Suprapubic skin (tissue), 3 donors: ENCODE data around the gene PLEKHG5.

Experiments
- POLR2AphosphoS5 ChIP-seq, 3 donors: sonication (generic); formaldehyde crosslinking; IDR thresholded peaks; one replicate each; pipeline ENCODE4 v1.6.1; 2017; ENCODE audit warnings: antibody characterized with exemption in 3 of 3
- TF ChIP-seq, protein P1 (sequence below), 2 donors: fragments of 200-600 bp in 1 of 2; fragments of 450-650 bp in 1 of 2; sonication (generic) in 1 of 2; IDR thresholded peaks; one replicate each; pipeline ENCODE4 v1.5.1; 2016 to 2019; ENCODE audit warnings: antibody characterized with exemption in 2 of 2, mild to moderate bottlenecking in 1 of 2, moderate library complexity in 1 of 2

DNA sequence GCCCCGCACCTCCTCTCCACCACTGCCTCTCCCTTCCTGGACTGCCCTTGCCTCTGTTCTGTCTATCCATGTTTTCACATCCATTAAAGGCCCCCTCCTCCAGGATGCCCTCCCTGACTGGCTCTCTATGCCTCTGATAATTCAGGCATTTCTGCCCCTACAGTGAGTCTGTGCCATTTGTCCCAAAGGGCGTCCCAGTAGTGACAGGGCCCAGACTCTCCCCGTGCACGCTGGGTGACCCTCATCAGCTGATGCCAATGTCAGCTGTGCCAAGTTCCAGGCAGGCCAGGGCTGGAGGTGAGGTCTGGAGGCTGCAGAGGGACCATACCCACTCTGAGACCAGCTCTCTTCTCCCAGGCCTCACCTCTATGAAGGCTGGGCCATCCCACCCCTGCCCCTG, 3.2 kb upstream of the PLEKHG5 start:
- TF ChIP-seq, protein P1, sequence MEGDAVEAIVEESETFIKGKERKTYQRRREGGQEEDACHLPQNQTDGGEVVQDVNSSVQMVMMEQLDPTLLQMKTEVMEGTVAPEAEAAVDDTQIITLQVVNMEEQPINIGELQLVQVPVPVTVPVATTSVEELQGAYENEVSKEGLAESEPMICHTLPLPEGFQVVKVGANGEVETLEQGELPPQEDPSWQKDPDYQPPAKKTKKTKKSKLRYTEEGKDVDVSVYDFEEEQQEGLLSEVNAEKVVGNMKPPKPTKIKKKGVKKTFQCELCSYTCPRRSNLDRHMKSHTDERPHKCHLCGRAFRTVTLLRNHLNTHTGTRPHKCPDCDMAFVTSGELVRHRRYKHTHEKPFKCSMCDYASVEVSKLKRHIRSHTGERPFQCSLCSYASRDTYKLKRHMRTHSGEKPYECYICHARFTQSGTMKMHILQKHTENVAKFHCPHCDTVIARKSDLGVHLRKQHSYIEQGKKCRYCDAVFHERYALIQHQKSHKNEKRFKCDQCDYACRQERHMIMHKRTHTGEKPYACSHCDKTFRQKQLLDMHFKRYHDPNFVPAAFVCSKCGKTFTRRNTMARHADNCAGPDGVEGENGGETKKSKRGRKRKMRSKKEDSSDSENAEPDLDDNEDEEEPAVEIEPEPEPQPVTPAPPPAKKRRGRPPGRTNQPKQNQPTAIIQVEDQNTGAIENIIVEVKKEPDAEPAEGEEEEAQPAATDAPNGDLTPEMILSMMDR (IDR thresholded peaks at IDR 0.05): no peak
- no peak for TF ChIP-seq POLR2AphosphoS5 (IDR thresholded peaks at IDR 0.05)
